Globus pallidus (tissue), 1 donor: ENCODE results near the gene GLS.
"Not testable (repeated sequence)": the region's sequence is repeated elsewhere in the genome, so short reads cannot be mapped to it uniquely, and the experiment has no call there.

Source experiments
- DNase-seq: peaks from one replicate; pipeline ENCODE4 v3.0.0-alpha.2; 2015; ENCODE audit warnings: low spot score

The GLS gene

DNA sequence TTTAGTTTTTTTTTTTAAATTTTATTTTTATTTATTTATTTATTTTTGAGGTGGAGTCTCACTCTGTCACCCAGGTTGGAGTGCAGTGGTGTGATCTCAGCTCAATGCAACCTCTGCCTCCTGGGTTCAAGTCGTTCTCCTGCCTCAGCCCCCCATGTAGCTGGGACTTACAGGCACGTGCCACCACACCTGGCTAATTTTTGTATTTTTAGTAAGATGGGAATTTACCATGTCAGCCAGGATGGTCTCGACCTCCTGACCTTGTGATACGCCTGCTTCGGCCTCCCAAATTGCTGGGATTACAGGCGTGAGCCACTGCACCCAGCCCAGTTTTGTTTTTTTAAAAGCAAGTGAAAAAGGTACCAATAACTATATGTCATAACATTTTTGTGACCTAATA lies 5.2 kb downstream of the GLS start:
- DNase-seq = not testable (repeated sequence)

DNA sequence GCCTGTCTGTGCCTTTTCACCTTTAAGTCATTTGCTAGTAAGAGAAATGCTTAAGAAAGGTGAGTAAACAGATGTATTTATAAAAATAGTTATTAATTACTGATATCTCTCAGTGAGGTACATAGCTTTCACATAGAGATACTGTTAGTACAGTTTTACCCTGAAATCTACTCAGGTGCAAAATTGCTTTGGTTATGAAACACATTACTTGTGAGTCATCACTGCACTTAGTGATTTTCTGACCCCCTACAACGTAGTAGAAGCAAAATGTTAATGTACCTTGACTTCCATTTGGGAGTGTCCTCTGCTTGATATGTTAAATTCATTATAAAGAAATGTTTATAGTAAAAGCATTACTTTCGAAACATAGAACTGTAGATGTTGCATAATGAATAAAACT lies 6.5 kb downstream of the GLS start:
- DNase-seq = no peak

GRCh38 chr2:190888449-190888848 lies 7.8 kb downstream of the GLS start:
- DNase-seq = no peak

GRCh38 chr2:190889175-190889943 lies 8.7 kb downstream of the GLS start:
- no peak for DNase-seq

GRCh38 chr2:190891372-190891771 lies 10.8 kb downstream of the GLS start:
- peak; percentile 26 for DNase-seq

DNA sequence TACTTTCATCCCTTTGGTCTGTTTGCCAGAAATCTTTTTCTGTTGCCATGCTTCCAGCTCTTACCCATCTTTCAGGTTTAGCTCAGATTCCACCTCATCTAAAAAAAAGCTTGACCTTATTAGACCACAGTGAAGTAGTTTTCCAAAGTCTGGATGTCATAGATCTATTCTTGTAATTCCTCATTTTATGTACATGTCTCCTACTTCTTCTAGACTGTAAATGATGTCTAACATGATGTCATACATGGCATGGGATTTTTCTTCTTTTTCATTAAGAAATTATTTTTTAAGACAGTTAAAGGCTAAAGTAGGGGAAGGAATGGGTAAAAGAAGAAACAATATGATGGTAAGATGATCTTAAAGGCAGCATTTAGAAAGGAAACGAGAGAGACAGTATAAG lies 11.3 kb downstream of the GLS start:
- no peak for DNase-seq

DNA sequence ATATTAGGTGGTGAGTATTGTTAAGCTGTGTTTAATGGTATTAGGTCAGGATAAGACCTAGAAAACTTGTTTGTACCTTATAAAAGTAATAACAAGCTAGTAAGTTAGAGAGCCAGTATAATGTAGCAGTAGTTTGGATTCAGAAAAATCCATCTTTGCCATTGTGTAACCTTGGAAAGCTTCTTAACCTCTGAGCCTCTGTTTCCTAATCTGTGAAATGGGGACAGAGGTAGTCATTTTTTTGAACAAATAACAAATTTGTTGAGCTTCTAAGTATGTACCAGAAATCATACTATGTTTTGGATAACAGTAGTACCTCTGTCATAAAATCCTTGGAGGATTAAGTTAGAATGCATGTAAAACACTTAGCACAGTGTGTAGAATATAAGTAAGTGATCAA lies 12.5 kb downstream of the GLS start:
- DNase-seq = no peak

GRCh38 chr2:190896477-190896876 lies 15.9 kb downstream of the GLS start:
- DNase-seq = no peak

- no peak for DNase-seq
Measured at GRCh38 chr2:190903693-190904450, 23.3 kb downstream of the GLS start.

DNA sequence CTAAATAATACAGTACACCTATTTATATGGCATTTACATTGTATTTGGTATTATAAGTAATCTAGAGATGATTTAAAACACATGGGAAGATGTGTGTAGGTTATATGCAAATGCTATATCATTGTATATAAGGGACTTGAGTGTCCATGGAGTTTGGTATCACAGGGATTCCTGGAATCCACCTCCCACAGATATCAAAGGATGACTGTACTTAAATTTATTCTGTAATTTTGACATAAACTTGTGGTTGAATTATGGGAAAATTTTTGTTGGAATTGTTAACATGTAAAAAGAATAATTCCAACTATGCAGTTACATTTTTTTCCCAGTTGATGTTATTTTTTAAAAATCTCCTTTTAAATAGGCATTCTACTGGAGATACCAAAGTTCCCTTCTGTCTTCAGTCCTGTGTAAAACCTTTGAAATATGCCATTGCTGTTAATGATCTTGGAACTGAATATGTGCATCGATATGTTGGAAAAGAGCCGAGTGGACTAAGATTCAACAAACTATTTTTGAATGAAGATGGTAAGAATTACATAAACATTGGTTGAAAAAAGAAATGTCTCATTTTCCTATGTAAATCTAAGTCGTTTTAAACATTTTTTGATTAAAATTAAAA lies 24.1 kb downstream of the GLS start:
- no peak for DNase-seq

- no peak for DNase-seq
Measured at GRCh38 chr2:190908532-190908931, 27.9 kb downstream of the GLS start.

DNA sequence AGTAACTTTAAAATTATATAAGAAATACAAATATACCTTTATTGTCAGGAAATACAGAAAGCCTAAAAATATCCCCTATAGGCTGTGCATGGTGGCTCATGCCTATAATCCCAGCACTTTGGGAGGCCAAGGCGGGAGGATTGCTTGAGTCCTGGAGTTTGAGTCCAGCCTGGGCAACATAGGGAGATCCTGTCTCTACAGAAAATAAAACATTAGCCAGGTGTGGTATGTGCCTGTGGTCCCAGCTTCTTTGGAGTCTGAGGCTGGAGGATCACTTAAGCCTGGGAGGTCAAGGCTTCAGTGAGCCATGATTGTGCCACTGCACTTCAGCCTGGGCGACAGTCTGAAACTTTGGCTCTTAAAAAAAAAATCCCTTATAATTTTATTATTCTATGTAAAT lies 29.1 kb downstream of the GLS start:
- DNase-seq = no peak

DNA sequence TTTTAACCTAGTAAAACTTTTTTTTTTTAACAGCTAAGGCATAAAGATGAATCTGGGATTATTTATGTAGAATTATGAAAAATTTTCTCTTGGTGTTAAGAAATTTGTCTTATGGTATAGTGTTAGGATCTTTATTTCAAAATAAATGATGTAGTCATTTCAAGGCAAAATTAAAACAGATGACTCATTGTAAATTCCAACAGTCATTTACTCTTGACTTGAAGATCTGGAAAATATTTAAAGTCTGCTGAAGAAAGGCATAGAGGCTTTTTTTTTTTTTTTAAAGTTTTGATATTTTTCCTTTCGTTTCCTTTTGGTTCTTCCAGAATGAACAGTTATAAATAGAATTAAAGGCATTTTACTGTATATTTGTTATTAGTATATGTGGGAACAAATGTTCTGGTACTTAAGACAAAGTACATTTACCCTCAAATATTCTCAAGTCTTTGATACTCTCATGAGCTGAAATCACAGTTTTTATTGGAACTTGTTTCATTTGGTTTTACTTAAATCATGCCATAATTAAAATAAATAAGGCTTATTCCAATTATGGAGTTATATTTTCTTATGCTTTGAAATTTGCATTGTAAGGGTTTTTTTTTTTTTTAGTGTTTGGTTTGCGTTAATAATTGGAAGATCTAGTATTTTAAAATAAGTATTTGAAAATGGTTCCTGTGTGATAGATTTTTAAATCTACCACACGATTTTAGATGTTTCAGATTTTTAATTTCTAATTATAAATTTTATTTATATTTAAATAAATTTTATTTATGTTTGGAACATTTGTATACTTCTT lies 29.9 kb downstream of the GLS start:
- DNase-seq = no peak

DNA sequence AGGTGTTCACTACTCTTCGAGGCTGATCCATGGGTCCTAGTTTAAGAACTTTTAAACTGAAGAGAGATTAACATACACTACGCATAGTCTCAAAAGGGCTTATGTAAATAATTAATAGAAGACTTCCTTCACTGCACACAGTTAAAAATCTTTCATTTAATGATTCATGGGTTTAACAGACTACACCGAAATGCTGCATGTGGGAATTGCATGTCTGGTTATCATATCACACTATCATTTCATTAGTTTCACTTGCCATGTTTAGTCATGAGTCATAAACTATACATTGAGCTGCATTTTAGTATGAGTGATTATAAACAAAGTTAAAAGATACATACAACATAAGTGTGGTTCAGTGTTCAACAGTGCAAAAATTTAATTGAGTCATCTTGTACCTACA lies 31.2 kb downstream of the GLS start:
- no peak for DNase-seq

GRCh38 chr2:190912726-190913125 lies 32.1 kb downstream of the GLS start:
- no peak for DNase-seq

- no peak for DNase-seq
Measured at GRCh38 chr2:190913725-190914124, 33.1 kb downstream of the GLS start.

GRCh38 chr2:190916829-190917228 lies 36.2 kb downstream of the GLS start:
- DNase-seq = no peak

DNA sequence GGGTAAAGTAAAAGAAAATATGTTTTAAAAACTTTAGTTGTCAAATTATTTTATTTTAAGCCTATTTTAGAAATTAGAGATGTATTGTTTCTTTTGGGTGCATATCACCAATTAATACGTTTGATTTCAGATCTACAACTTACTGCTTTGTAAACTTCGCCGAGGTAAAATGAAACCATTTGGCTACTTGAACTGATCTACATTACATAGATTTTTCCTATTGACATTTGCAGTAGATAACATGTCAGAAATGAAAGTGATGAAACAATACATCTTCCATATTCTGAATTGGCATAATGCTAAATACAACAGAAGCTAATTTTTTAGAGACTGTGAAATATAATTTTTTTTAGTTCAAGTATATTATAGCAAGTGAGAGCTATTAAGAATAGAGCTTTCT lies 39.5 kb downstream of the GLS start:
- no peak for DNase-seq

GRCh38 chr2:190922376-190922775 lies 41.8 kb downstream of the GLS start:
- DNase-seq = no peak

DNA sequence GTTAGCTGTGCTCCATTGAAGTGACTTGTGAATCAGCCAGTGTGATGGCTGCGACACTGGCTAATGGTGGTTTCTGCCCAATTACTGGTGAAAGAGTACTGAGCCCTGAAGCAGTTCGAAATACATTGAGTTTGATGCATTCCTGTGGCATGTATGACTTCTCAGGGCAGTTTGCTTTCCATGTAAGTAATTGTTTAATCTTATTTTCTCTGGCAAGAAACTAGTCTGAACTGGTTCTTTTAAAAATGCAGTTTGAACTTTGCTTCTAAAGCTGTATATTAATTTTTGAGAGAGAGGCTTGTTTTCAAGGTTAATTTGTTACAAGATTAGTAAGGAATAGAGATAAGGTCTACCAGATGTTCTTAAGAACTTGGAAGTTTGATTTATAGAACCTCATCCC lies 46.7 kb downstream of the GLS start:
- DNase-seq = no peak

DNA sequence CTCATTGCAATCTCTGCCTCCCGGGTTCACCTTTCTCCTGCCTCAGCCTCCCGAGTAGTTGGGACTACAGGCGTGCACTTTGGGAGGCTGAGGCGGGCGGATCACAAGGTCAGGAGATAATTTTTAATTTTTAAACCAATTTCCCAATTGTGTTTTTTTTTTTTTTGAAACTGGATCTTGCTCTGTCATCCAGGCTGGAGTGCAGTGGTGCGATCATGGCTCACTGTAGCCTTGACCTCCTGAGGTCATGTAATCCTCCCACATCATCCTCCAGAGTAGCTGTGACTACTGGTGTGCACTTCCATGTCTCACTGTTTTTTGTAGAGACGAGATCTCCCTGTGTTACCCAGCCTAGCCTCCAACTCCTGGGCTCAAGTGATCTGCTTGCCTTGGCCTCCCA lies 49.3 kb downstream of the GLS start:
- no peak for DNase-seq

- DNase-seq = no peak
Measured at GRCh38 chr2:190930411-190930810, 49.8 kb downstream of the GLS start.
